OCI-LY1 (cell line): ENCODE measurements around the gene KRTAP2-1.
"Not testable (repeated sequence)": the region's sequence is repeated elsewhere in the genome, so short reads cannot be mapped to it uniquely, and the experiment has no call there.

Experiments used
- H2AFZ ChIP-seq: fragments of 200-600 bp; sonication (generic), shearing (Covaris generic); 2 replicates; pipeline ENCODE4 v1.6.0; 2014; ENCODE audit warnings: antibody characterized with exemption, mild to moderate bottlenecking, low read length
- H3F3A ChIP-seq: fragments of 200-600 bp; sonication (generic), shearing (Covaris generic); 2 replicates; pipeline ENCODE4 v1.6.0; 2014; ENCODE audit warnings: mild to moderate bottlenecking, antibody characterized with exemption, low read length, moderate library complexity; ENCODE audit not compliant: insufficient read depth
- H3K27ac ChIP-seq: fragments of 200-600 bp; sonication (generic); 2 replicates; pipeline ENCODE4 v1.5.1; 2014; ENCODE audit warnings: low read length, mixed run types, mild to moderate bottlenecking, low read depth; ENCODE audit not compliant: poor library complexity, severe bottlenecking
- H3K27me3 ChIP-seq: fragments of 200-600 bp; sonication (generic); 2 replicates; pipeline ENCODE4 v1.6.0; 2014; ENCODE audit warnings: antibody characterized with exemption, mild to moderate bottlenecking, low read length, moderate library complexity; ENCODE audit not compliant: insufficient read depth
- H3K36me3 ChIP-seq: fragments of 200-600 bp; sonication (generic); 2 replicates; pipeline ENCODE4 v1.6.1; 2014; ENCODE audit warnings: mild to moderate bottlenecking, antibody characterized with exemption, low read length, moderate library complexity, mixed read lengths; ENCODE audit not compliant: insufficient read depth
- H3K4me1 ChIP-seq: fragments of 200-600 bp; sonication (generic); 2 replicates; pipeline ENCODE4 v1.5.1; 2014; ENCODE audit warnings: mild to moderate bottlenecking, low read length, moderate library complexity; ENCODE audit not compliant: insufficient read depth, severe bottlenecking
- H3K4me2 ChIP-seq: fragments of 200-600 bp; sonication (generic), shearing (Covaris generic); 2 replicates; pipeline ENCODE4 v1.6.1; 2014; ENCODE audit warnings: low read length
- H3K4me3 ChIP-seq: fragments of 200-600 bp; sonication (generic); 2 replicates; pipeline ENCODE4 v1.5.1; 2014; ENCODE audit warnings: low read length, low read depth, mild to moderate bottlenecking, mixed read lengths; ENCODE audit not compliant: poor library complexity, severe bottlenecking
- H3K79me2 ChIP-seq: fragments of 200-600 bp; shearing (Covaris generic); 2 replicates; pipeline ENCODE4 v1.6.1; 2016; ENCODE audit warnings: mixed run types, low read length, mixed read lengths; ENCODE audit not compliant: insufficient read depth
- H3K9ac ChIP-seq: fragments of 200-600 bp; sonication (generic), shearing (Covaris generic); 2 replicates; pipeline ENCODE4 v1.6.1; 2014; ENCODE audit warnings: mild to moderate bottlenecking, low read length, mixed read lengths
- H3K9me2 ChIP-seq: fragments of 200-600 bp; sonication (generic), shearing (Covaris generic); 2 replicates; pipeline ENCODE4 v1.6.1; 2014; ENCODE audit warnings: low read depth, mild to moderate bottlenecking, low read length, mixed read lengths
- H3K9me3 ChIP-seq: fragments of 200-600 bp; shearing (Covaris generic); 2 replicates; pipeline ENCODE4 v1.6.1; 2014; ENCODE audit warnings: low read length, mixed read lengths
- H4K20me1 ChIP-seq: fragments of 200-600 bp; sonication (generic), shearing (Covaris generic); 2 replicates; pipeline ENCODE4 v1.6.0; 2016; ENCODE audit warnings: mild to moderate bottlenecking, low read length; ENCODE audit not compliant: insufficient read depth
- EZH2 ChIP-seq: fragments of 200-600 bp; sonication (generic), shearing (Covaris generic); IDR thresholded peaks from 2 replicates; pipeline ENCODE4 v1.8.0; 2017; ENCODE audit warnings: borderline replicate concordance, mixed run types, mild to moderate bottlenecking, antibody characterized with exemption, low read length, moderate library complexity, mixed read lengths
- TF ChIP-seq, protein P1 (sequence below): fragments of 200-600 bp; sonication (generic), shearing (Covaris generic); IDR thresholded peaks from 2 replicates; pipeline ENCODE4 v1.5.1; 2017; ENCODE audit warnings: mild to moderate bottlenecking, antibody characterized with exemption, low read length, moderate library complexity, mixed read lengths

The KRTAP2-1 gene

DNA sequence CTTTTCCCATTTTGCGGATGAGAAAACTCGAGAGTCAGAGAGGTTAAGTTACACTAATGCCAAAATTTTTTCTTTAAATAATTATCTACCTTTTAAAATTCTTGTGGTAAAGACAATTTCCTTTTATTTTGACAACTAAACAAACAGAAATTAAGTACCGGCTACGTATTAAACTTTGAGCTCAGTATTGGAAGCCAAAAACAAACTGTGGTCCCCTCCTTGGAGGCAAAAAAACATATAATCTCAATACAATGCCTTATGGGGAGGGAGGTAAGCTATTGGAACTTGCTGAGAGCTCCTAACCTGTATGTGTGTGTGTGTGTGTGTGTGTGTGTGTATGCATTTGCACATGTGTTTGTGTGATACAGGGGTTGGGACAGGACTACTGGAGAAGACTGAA, 16.3 kb upstream of the KRTAP2-1 start:
- no peaks in the 10 kb centered on the region for H3K27me3 ChIP-seq
- H3K9me2 ChIP-seq, result no peaks in the 10 kb centered on the region
- no peaks in the 10 kb centered on the region for H3K79me2 ChIP-seq
- no peak for TF ChIP-seq EZH2
- TF ChIP-seq, protein P1, sequence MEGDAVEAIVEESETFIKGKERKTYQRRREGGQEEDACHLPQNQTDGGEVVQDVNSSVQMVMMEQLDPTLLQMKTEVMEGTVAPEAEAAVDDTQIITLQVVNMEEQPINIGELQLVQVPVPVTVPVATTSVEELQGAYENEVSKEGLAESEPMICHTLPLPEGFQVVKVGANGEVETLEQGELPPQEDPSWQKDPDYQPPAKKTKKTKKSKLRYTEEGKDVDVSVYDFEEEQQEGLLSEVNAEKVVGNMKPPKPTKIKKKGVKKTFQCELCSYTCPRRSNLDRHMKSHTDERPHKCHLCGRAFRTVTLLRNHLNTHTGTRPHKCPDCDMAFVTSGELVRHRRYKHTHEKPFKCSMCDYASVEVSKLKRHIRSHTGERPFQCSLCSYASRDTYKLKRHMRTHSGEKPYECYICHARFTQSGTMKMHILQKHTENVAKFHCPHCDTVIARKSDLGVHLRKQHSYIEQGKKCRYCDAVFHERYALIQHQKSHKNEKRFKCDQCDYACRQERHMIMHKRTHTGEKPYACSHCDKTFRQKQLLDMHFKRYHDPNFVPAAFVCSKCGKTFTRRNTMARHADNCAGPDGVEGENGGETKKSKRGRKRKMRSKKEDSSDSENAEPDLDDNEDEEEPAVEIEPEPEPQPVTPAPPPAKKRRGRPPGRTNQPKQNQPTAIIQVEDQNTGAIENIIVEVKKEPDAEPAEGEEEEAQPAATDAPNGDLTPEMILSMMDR, result no peak
- H4K20me1 ChIP-seq, result no peaks in the 10 kb centered on the region
- no peaks in the 10 kb centered on the region for H3K9me3 ChIP-seq
- H3F3A ChIP-seq, result no peaks in the 10 kb centered on the region
- no peak overlapping the region for H3K27ac ChIP-seq
- no peak overlapping the region for H2AFZ ChIP-seq
- H3K4me2 ChIP-seq, result no peak overlapping the region
- H3K4me3 ChIP-seq, result no peak overlapping the region
- no peaks in the 10 kb centered on the region for H3K4me1 ChIP-seq
- no peak overlapping the region for H3K9ac ChIP-seq
- no peaks in the 10 kb centered on the region for H3K36me3 ChIP-seq

DNA sequence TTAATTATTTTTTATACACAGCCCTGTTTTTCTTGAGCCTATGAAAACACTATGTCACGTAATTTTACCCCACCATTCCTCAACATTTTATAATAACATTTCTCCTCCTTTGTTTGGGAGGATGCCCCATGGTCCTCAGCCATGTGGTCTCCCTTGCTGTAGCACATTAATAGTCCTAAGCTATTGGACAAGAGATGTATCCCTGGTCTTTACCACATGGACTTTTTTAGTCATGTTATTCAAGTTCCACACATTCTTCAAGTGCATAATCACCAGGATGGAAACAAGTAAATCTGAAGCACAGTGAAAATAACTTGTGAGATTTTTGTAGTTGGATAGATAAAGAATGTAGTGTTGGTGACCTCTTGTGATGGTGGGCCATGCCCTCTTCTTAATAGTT, 14.8 kb upstream of the KRTAP2-1 start:
- H3K9ac ChIP-seq, result no peak overlapping the region
- H3K27ac ChIP-seq, result no peak overlapping the region
- H3K36me3 ChIP-seq, result no peaks in the 10 kb centered on the region
- no peaks in the 10 kb centered on the region for H3K9me2 ChIP-seq
- TF ChIP-seq EZH2, result no peak
- TF ChIP-seq, protein P1, result no peak
- no peak overlapping the region for H3K4me3 ChIP-seq
- H3K4me2 ChIP-seq, result no peak overlapping the region
- H3K27me3 ChIP-seq, result no peaks in the 10 kb centered on the region
- H3F3A ChIP-seq, result no peaks in the 10 kb centered on the region
- no peak overlapping the region for H2AFZ ChIP-seq
- H3K9me3 ChIP-seq, result no peaks in the 10 kb centered on the region
- H3K79me2 ChIP-seq, result no peaks in the 10 kb centered on the region
- no peaks in the 10 kb centered on the region for H3K4me1 ChIP-seq
- no peaks in the 10 kb centered on the region for H4K20me1 ChIP-seq

DNA sequence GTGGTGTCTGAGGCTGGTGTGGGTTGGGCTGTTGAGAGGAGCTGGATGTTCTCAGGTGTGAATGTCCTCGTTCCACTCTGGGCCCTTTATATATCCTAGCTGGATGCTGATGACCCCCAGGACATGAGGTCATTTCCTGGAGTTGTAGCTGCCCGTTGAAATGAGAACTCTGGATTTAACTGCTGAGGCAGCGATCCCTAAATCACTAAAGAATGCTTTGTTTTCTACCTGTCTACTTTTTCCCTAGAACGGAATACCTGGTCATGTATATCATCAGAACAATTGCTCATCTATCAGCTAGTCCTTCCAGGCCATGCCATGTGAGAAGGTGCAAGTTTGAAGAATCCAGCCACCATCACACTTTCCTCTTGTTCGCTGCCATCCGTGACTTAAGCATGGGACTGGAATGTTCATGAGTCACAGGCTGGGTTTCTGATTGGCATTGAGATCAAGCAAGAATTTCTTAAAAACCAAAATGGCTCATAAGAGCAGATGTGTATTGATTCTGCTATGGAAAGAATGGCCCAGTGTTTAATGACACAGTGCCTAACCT, 13.0 kb upstream of the KRTAP2-1 start, which contains the start of gene KRTAP2-3:
TSS of gene KRTAP2-3 (minus strand) at position 63 of the 553 bp plus-strand sequence. CDS start 64 bp downstream, outside the sequence.
- Histone ChIP-seq H3K4me2 (no peak within 1 kb of the TSS), H3K27ac (no peak within 1 kb of the TSS), H3K36me3 (no peaks in the 10 kb centered on the region), H2AFZ (no peak within 1 kb of the TSS), H3K9ac (no peak within 1 kb of the TSS), H3K9me3 (no peaks in the 10 kb centered on the region), H3K4me1 (no peaks in the 10 kb centered on the region), H3K9me2 (no peaks in the 10 kb centered on the region), H3K79me2 (no peaks in the 10 kb centered on the region), H4K20me1 (no peaks in the 10 kb centered on the region), H3K4me3 (no peak within 1 kb of the TSS), H3F3A (no peaks in the 10 kb centered on the region), H3K27me3 (0 out of 2 replicates have a peak, but pooled peaks cover 3% of the 10 kb centered on the region)
- TF ChIP-seq, protein P1, result no peak
- TF ChIP-seq EZH2, result no peak

GRCh38 chr17:41059276-41060051, 12.3 kb upstream of the KRTAP2-1 start:
- H3K4me3 ChIP-seq, H3K9me3 ChIP-seq, H3K9me2 ChIP-seq, H2AFZ ChIP-seq, H4K20me1 ChIP-seq, H3K4me1 ChIP-seq, H3F3A ChIP-seq, H3K27me3 ChIP-seq, H3K9ac ChIP-seq, H3K79me2 ChIP-seq, H3K36me3 ChIP-seq, H3K4me2 ChIP-seq, H3K27ac ChIP-seq: not testable (repeated sequence)
